NCI-H226 (cell line): ENCODE measurements around the gene POLN.
"Not testable (repeated sequence)": the region's sequence is repeated elsewhere in the genome, so short reads cannot be mapped to it uniquely, and the experiment has no call there.

Experiments
- DNase-seq: peaks from one replicate; pipeline ENCODE4 v3.0.0-alpha.2; 2015

Gene POLN

GRCh38 chr4:2250357-2251072, 8.6 kb upstream of the POLN start:
- no peak for DNase-seq

- no peak for DNase-seq
These were observed 7.8 kb upstream of the POLN start for GRCh38 chr4:2249526-2250356.

DNA sequence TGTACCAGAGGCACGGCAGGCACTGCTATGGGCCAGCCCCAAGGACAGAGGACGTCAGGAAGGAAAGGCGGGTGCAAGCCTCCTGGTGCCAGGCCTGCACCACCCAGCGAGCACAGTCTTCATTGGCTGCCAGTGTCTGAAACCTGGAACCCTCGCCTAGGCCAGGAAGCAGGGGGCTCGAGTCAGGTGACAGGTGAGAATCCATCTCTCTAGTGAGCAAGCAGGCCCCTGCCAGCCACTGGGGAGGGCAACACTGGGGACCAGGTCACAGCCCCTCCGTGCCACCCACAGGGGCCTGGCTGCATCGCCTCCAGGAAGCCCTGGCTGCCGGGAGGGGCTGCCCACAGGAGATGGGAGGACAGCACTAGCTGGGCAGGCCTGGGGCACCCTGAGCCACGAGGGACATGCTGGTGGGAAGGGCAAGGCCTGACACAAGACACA, 6.9 kb upstream of the POLN start:
- DNase-seq: no peak

GRCh38 chr4:2248044-2248780, 6.3 kb upstream of the POLN start:
- no peak for DNase-seq

GRCh38 chr4:2247128-2248043, 5.5 kb upstream of the POLN start:
- DNase-seq: no peak

DNA sequence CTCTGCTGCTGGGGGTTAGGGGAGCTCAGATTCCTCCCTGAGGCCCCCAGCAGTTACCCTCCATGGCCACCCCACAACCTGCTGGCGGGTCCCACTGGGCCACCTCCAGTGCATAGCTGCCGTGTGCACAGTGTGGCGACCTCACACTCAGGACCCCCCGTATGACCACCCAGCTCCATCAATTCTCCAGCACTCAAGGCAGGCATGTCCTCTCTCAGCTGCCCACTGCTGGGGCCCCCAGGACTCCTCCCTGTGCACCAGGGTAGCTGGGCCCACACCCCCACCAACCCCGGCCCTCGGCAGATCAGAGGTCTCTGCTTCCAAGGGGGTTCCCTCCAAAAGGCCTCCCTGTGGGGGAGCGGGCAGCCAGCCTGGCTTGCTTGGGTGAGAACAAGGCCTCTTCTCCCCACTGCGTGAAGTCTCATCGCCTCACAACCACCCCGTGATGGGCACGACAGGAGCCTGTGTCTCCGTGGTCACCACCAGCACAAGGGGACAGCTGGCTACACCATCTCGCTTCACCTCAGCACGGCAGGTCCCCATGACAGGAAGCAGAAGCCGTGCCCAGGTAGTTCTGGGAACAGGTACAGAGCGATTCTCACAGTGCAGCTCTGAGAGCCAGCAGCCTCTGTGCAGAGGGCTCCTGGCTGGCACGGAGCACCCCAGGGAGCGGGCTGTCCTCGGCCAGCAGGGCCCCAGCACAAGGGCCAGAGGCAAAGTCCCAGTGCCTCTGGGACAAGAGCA, 4.6 kb upstream of the POLN start:
- no peak for DNase-seq

- no peak for DNase-seq
These were observed 3.9 kb upstream of the POLN start for GRCh38 chr4:2245787-2246275.

DNA sequence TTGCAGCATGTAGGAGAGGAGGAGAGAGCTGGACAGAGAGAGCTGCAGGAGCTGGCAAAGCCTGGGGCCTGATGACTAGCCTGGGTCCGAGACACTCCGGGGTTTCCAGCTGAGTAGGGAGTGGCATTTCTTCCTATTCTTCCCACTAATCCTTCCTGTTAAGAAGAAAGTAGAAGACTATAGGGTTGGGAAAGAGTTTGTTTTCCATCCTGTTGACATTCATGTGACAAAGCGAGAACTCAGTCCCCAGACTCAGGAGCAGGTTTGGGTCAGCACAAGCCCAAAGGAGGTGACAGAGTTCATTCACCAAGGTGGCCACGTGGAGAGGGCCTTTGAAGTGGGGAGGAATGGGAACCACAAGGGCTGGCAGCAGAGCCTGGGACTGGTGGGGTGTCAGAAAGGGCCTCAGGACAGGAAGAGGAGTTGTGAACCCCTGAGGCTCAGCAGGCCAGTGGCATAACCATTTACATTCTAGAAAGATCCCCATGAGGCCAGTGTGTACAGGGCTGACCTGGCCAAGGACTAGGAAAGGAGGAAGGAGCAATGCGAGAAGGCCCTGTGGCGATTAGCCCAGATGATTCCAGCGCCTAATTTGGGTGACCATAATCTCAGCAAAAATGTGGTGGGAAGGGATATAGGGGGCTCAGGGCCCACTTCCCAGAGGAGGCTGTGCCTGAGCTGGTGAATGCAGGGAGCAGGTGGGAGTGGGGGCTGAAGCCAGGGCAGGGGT, 3.3 kb upstream of the POLN start:
- DNase-seq: no peak

- DNase-seq: peak; percentile 52
These were observed 1.9 kb upstream of the POLN start for GRCh38 chr4:2243681-2244380.

GRCh38 chr4:2241003-2241402, 918 bp downstream of the POLN start:
- no peak for DNase-seq

- no peak for DNase-seq
These were observed 4.8 kb downstream of the POLN start for GRCh38 chr4:2236944-2237666.

DNA sequence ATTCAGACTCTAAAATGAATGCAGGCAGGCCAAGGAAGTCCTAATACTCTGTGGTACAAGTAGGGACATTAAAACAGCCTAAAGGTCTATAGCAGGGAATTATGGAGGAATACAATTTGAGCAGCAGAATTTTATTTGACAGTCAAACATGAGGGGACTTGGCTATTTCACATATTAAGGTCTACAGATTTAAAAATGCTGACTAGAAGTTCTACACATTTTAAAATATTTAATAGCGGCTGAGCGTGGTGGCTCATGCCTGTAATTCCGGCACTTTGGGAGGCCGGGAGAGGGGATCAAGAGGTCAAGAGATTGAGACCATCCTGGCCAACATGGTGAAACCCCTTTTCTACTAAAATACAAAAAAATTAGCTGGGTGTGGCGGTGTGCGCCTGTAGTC, 10.8 kb downstream of the POLN start:
- no peak for DNase-seq

GRCh38 chr4:2226261-2226660, 15.7 kb downstream of the POLN start:
- DNase-seq: no peak

- DNase-seq: no peak
These were observed 19.1 kb downstream of the POLN start for GRCh38 chr4:2222838-2223237.

DNA sequence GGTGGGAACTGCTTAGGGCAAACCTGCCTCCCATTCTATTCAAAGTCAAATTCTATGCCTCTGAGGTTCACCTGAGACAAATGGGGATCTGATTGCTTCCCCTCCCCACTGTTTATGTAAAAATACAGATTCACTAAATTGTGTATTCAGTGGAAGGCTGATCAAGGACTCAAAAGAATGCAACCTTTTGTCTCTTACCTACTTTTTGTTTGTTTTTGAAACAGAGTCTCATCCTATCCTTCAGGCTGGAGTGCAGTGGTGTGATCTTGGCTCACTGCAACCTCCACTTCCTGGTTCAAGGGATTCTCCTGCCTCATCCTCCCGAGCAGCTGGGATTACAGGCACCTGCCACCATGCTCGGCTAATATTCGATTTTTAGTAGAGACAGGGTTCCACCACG, 20.5 kb downstream of the POLN start:
- DNase-seq: not testable (repeated sequence)

DNA sequence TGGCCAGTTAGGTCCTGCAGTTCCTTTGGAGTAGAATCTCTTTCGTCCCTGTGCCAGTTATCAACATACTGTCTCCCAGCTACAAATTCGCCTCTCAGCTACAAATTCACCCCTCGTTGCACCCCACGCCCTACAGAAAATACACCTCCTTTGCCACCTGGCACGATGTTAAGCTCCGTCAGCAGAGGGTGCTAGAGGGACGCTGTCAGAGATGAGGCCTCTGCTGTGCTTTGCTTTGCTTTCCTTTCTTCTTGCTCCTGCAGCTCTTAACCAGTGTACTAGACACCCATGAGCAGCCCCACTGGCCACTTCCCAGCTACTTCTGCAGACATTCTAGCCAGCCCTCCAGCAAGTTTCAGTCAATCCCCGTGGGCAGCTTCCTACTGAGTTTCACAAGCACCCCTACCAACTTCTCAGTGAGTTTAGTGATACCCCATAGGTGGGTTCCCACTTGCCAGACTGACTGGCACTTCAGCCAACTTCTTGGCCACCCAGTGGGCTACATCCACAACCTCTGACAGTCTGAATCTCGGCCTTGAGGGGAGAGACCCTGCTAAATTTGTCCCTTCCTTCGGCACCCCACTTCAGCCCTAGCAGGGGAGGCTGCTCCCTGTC, 21.8 kb downstream of the POLN start:
- DNase-seq: peak; percentile 43

DNA sequence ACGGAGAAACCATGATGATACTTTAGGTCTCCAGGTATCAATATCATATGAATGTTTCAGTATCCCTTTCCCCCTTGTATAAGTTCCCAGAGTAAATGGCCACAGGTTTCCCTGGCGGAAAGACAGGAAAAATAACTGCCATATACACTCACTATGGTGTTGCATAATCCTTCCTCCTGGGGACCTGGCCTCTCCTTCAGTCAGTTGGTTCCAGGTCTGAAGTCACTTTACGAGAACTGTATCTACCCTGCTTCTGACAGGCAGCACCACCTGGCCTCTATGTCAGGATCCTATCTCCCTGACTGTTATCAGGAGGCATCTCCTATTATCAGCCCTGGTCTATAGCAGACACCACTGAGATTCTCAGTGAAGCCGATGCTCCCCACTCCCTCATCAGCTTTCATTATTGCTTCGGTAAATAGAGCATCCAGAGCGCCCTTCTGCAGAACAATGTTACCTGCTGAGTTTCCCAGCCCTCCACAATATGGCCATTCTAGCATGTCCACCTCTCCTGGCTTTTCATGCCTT, 22.6 kb downstream of the POLN start:
- no peak for DNase-seq

DNA sequence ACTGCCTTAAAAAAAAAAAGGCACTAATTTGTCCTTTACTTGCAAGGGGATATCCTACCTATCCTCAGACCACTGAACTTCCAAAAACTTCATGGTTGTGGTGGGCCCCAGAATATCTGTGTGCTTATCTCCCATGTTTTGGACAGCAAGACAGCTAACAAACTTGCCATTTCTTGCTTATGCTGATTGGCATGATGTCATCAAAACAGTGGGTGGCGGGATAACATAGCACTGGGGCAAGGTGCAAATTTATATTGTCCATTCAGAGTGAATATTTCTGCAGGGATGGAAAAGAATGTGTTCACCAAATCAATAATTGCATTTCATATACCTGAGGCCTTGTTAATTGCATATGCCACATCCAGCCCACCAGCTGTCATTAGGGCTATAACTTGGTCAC, 23.5 kb downstream of the POLN start:
- DNase-seq: no peak

DNA sequence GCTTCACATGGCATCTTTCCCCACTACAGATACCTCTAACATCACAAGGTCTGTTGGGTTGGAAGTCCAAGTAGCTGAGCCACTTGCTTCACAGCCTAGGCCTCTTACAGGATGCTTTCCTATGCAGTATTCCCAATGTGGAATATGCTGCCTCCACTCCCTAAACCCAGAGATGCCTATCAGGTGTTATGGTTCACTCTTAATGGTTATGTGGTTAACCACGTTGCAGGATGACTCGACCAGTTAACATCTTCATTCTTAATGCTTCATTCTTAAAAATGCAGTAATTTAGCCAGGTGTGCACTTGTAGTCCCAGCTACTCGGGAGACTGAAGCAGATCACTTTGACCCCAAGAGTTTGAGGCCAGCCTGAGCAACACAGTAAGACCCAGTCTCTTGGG, 24.2 kb downstream of the POLN start:
- DNase-seq: peak; percentile 37
